Fibroblast of upper back skin (primary cell): ENCODE results near the gene MESD.

Experiments used
- DNase-seq: peaks from one replicate; pipeline ENCODE4 v3.0.0-alpha.2; 2013

The MESD gene

DNA sequence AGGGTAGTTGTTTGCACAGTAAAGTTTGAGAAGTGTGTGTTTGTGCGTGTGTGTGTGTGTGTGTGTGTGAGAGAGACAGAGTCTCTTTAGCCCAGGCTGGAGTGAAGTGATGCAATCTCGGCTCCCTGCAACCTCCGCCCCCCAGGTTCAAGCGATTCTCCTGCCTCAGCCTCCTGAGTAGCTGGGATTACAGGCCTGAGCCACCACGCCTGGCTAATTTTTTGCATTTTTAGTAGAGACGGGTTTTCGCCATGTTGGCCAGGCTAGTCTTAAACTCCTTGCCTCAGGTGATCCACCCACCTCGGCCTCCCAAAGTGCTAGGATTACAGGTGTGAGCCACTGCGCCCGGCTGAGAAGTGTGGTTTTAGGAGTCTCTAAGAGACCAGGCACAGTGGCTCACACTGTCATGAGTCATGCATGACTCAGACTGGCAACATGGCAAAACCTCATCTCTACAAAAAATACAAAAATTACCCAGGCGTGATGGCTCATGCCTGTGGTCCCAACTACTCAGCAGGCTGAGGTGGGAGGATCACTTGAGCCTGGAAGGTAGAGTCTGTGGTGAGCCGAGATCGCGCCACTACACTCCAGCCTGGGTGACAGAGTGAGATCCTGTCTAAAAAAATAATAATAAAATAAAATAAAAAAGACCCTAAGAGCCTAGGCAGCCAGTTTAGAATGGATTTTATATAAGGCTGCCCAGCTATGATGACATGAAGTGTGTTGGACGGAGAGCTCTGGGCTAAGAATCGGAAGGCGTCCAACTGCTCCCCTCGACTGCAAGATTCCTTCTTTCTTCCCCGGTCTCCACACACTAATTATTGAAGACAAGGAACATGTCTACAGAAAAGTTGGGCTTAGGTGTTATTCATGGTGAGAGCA, 33.8 kb downstream of the MESD start:
- DNase-seq: peak; percentile 87

DNA sequence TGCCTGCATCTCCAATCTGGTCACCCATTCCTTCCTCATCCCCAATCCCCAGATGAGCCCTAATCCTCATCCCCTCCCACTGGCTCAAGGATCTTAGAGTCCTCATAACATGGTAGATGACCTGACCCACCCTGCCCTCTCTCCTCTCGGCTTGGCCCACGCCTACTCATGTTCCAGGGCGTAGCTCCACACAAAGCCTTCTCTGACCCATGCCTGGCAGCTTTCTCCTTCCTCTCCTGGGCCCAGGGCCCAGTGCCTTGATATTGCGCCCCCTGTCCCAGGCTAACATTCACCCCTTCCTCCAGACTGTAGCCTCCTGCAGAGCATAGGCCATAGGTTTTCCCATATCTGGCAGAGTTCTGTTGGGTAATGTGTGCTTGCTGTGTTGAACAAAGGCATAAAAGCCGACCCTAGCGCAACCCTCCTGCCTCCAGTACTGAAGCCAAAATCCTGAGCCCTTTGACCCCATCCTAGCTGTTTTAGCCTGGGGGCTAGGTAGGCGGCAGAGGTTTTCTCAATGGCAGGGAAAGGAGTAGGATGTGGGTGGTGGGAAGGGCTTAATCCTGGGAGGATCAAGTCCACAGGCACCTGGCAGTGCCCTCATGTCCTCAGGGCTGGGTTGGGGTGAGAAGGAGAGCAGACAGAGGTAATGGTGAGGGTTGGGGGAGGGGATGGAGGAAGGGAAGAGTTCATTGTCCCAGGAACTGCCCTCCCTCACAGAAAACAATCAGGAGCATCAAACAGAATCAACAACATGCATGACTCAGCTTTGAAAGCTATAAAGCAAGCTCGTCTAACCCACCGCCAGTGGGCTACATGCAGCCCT, 35.5 kb downstream of the MESD start:
- no peak for DNase-seq

- DNase-seq: no peak
These were observed 36.3 kb downstream of the MESD start for GRCh38 chr15:80953001-80953952.

GRCh38 chr15:80951941-80952340, 37.7 kb downstream of the MESD start:
- DNase-seq: no peak

GRCh38 chr15:80950291-80951078, 39.1 kb downstream of the MESD start:
- DNase-seq: no peak

DNA sequence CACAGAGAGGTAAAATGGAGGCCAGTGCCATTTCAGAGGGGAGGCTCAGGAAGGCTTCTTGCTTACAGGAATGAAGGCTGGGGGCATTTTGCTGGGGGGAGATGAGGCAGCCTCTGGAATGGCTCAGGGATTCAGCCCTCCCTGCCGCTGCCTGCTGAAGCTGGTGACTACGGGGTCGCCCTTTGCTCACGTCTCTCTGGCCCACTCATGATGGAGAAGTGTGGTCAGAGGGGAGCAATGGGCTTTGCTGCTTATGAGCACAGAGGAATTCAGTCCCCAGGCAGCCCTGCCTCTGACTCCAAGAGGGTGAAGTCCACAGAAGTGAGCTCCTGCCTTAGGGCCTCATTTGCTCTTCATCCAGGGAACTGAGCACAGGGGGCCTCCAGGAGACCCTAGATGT, 39.9 kb downstream of the MESD start:
- no peak for DNase-seq

GRCh38 chr15:80948651-80949292, 40.8 kb downstream of the MESD start:
- no peak for DNase-seq

DNA sequence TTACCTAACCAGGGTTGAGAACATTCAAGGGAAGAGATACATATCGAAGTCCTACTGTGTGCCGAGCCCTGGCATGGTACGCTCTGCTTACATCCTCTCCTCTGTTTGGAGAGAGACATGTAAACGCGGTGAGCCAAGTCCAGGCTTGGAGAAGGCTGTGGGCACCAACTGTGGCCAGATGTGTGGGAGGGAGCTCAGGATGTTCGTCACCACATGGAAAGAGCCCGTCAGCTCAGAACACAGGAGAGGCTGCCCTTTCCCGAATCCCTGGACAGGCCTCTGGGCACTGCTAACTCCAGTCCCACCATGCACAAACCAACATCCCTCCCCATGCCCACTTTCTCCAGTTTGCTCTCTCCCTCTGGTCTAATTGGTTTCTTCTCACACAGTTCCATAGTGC, 43.0 kb downstream of the MESD start:
- no peak for DNase-seq

DNA sequence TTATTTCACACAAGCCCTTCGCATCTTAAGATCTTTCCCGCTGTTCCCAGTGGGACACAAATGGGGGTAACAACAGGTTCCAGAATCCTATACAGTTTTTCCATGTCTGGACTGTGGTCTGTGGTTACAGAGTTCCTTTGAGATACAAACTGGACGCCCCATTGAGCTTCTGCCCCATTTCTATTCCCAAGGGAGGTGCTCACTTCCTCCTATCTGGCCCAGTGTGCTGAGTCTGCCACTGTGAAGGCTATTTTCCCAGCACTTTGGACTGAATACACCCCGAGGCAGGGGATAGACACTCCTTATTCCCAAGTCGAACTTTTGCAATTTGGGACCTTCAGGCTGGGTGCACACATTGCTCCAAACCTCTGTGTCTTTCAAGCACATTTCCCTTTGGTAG, 44.0 kb downstream of the MESD start:
- no peak for DNase-seq

DNA sequence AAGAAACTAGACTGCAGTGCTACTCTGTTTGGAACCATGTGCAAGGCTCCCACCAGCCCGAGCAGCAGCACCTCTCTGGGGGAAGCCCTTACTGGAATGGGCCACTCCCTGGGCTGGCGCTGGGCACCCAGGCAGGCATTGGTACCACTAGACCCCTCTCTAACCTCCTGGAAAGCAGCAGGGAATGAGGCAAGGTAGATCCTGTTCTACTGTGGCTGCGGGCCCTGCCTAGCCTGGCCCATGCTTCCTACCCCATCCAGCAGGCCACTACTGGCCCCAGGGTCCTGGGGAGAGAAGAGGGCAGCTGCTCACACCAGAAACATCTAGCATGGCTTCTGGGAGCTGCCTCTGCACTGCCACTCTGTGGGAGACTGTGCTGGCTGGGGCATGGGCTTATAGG, 44.8 kb downstream of the MESD start:
- DNase-seq: no peak

- DNase-seq: no peak
These were observed 46.7 kb downstream of the MESD start for GRCh38 chr15:80942746-80943565.

DNA sequence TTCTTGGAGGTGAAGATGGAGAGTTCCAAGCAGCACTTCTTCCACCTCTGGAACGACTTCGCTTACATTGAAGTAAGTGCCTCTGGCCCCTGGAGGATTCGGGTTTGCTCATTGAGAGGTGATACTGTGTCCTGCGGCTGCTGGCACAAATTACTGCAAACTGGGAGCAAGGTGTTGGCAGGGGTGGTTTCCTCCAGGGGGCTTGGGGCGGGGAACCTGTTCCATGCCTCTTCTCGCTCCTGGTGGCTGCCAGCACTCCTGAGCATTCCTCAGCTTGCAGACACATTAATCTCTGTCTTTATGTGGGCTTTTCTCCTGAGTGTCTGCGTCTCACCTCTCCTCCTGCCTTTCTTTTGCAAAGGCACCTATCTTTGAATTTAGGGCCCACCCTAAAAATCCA, 47.4 kb downstream of the MESD start:
- no peak for DNase-seq

DNA sequence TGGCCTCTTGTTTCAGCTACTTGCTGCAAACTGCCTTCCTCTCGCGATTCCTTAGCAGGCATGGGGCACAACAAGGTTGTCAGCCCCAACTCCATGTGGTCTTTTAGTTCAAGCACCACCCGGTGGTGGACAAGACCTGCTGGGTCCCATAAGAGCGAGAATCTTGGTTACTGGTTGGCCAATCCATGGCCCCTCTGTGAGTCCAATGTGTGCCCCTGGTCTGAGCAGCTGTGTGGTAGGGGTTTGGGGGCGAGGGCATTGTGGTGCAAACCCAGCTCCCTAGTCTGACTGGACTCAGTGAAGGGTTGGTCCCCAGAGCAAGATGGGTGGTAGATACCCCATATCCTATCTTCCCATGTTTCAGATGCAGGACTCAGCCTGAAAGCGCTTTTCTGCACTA, 48.8 kb downstream of the MESD start:
- DNase-seq: no peak

DNA sequence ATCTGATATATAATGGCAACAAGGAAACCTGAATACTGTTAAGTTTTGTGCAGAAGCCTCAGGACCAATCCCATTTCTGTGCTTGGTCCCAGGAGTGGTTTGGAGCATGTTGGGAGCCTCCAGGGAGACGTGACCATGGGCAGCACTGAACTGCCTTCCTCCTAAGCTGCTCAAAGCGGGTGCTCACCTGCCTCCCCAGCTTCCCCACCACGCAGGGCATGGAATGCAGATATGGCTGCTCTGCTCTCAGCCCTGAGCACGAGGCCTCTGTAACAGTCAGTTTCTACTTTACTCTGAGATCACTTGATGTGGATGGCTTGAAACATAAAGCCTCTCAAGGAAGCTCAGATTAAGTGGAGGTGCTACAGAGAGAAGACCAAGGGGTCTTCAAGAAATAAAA, 49.3 kb downstream of the MESD start:
- no peak for DNase-seq

DNA sequence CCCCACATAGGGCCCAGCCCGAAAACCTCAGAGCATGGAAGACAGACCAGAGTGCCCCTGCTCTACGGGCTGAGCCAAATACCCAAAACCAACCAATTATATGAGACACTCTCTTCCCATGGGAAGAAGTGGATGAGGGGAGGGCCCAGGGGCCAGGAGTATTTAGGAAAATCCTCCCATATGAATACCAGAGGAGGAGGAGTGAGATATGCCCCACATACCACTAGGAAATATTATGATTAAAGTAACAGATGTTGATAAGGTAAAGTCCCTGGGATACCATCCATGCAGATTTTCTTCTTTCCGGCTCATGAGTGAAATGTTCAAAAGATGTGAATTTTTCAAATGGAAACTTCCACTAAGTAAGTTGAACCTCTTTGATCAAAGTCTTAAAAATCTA, 50.4 kb downstream of the MESD start:
- no peak for DNase-seq

DNA sequence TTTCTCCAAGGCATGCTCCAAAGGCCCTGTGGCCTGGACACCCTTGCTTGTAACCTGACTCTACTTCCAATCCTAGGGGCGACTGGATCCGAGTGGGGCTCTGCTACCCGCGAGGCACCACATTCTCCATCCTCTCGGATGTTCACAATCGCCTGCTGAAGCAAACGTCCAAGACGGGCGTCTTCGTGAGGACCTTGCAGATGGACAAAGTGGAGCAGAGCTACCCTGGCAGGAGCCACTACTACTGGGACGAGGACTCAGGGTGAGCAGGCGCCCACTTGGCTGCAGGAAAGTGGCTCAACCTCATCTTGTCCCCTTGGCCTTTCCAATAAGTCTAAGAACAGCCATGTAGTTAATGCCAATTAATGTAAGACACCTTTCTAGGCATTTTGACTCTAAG, 51.9 kb downstream of the MESD start:
- no peak for DNase-seq

DNA sequence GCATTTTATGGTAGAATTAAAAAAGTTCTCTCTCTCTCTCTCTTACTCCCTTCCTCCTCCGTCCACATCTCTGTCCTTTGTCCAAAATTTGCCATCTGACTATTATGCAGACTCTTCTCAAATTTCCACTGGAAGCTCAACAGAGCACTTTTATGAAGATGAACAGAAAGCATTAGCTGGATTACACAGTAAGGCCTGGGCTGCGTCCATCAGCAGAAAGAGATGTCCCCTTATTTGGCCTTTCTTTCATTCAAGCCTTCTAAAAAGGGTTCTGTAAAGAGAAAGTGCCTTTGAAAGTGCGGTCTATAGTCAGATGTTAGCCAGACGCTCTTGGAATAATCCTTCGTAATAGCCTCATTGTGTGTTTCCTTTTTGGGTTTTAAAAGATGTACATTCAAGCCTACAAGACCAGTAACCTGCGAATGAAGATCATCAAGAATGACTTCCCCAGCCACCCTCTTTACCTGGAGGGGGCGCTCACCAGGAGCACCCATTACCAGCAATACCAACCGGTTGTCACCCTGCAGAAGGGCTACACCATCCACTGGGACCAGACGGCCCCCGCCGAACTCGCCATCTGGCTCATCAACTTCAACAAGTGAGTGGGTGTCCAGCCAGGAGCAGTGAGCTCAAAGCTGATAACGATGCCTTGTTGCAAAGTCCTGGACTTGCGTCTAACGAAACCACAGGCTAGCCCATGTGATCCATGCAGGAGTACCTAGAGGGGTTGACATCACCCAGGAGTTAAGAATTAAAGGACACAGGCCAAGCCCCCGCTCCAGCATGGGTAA, 53.1 kb downstream of the MESD start:
- DNase-seq: no peak

DNA sequence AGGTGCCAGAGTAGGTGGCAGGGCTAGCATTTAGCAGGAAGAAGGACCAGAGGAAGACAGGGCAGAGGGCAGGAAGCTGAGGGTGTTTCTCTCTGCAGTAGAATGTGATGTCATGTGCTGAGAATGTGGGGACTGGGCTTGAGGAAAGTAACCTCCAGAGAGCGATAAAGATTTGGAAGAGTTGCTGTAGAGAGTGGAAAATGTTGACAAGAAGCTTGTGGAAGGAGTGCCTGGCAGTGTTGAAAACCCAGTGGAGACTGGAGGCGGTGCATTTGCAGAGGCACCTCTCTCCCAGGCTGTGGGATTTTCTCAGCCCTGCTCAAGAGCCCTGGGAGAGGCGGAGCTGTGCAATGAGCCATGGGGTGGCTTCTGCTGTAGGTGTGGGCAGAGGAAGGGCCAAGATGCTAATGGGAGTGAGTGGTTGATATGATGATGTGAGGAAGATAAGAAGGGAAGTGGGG, 54.8 kb downstream of the MESD start:
- peak; percentile 58 for DNase-seq

- no peak for DNase-seq
These were observed 56.6 kb downstream of the MESD start for GRCh38 chr15:80932989-80933388.

DNA sequence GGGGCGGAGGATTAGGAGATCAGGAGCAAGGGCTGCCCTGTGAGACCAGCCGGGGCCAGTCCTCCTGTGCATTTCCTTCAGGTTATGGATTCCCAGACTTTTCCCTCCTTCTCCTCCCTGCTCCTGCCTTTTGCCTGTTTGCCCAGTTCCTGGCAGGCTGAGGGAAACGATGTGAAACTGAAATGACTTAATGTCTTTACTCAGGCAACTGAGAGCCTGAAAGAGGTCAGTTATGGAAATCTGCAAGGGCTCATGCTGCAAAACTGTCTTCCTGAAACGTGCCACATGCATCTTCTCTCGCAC, 57.2 kb downstream of the MESD start:
- DNase-seq: no peak
